Fibroblast of lung (primary cell): ENCODE data around the gene TMBIM6. TPM values are rescaled to one million over a fixed set of nuclear protein-coding genes. Genes with fewer than 3 reads are reported as not detected.

Experiments
- DNase-seq, 2 donors: peaks; one replicate each; pipeline versions ENCODE4 v3.0.0 to v3.0.0-alpha.2; 2010; ENCODE audit warnings: low read depth in 2 of 2
- H2AFZ ChIP-seq: 2 replicates; pipeline ENCODE4 v1.5.1; 2012; ENCODE audit warnings: low read length, control low read depth, inconsistent platforms
- H3K27ac ChIP-seq: 2 replicates; pipeline ENCODE4 v1.5.1; 2011; ENCODE audit warnings: low read length, control low read depth; ENCODE audit not compliant: insufficient read depth
- H3K27me3 ChIP-seq: 2 replicates; pipeline ENCODE4 v1.5.1; 2011; ENCODE audit warnings: mild to moderate bottlenecking, low read length; ENCODE audit not compliant: control insufficient read depth, insufficient read depth
- H3K36me3 ChIP-seq: 2 replicates; pipeline ENCODE4 v1.5.1; 2011; ENCODE audit warnings: low read length; ENCODE audit not compliant: control insufficient read depth, insufficient read depth
- H3K4me1 ChIP-seq: 2 replicates; pipeline ENCODE4 v1.5.1; 2011; ENCODE audit warnings: low read length; ENCODE audit not compliant: control insufficient read depth, insufficient read depth; ENCODE audit errors: extremely low read depth
- H3K4me2 ChIP-seq: 2 replicates; pipeline ENCODE4 v1.5.1; 2011; ENCODE audit warnings: low read length, control low read depth; ENCODE audit not compliant: insufficient read depth; ENCODE audit errors: extremely low read depth
- H3K4me3 ChIP-seq, 4 experiments: fragments of 200-600 bp in 1 of 4; sonication (generic) in 1 of 4; replicated peaks in 1 of 4; 2 replicates each; pipeline ENCODE4 v1.5.1; 2011 to 2016; ENCODE audit warnings: low read length in 4 of 4, low read depth in 3 of 4, mild to moderate bottlenecking in 3 of 4, control low read depth in 2 of 4, inconsistent platforms in 1 of 4, mixed read lengths in 1 of 4; ENCODE audit not compliant: insufficient read depth in 1 of 4; ENCODE audit errors: control extremely low read depth in 1 of 4
- H3K79me2 ChIP-seq: 2 replicates; pipeline ENCODE4 v1.5.1; 2012; ENCODE audit warnings: mild to moderate bottlenecking, low read length, inconsistent platforms; ENCODE audit not compliant: control insufficient read depth, insufficient read depth
- H3K9ac ChIP-seq: 2 replicates; pipeline ENCODE4 v1.5.1; 2011; ENCODE audit warnings: mild to moderate bottlenecking, low read length, control low read depth; ENCODE audit not compliant: insufficient read depth
- H3K9me3 ChIP-seq: 2 replicates; pipeline ENCODE4 v1.5.1; 2012; ENCODE audit warnings: low read depth, low read length; ENCODE audit not compliant: control insufficient read depth, insufficient read depth
- H4K20me1 ChIP-seq: 2 replicates; pipeline ENCODE4 v1.5.1; 2011; ENCODE audit warnings: low read length; ENCODE audit not compliant: control insufficient read depth, insufficient read depth; ENCODE audit errors: extremely low read depth
- CTCF ChIP-seq, 2 donors: IDR thresholded peaks in 1 of 2; conservative IDR thresholded peaks in 1 of 2; 1 replicate in 1 of 2; 2 replicates in 1 of 2; pipeline ENCODE4 v1.5.1; 2011 to 2012; ENCODE audit warnings: low read length in 2 of 2, control low read depth in 1 of 2, inconsistent platforms in 1 of 2, low read depth in 1 of 2, mild to moderate bottlenecking in 1 of 2
- EZH2 ChIP-seq: IDR thresholded peaks from 2 replicates; pipeline ENCODE4 v1.5.1; 2012; ENCODE audit warnings: low read length, control low read depth, mild to moderate bottlenecking; ENCODE audit errors: missing control alignments
- polyA plus RNA-seq, 2 donors: library from polyadenylated mRNA; depleted of rRNA in 1 of 2; stranded (reverse) in 1 of 2; unstranded in 1 of 2; fragments of >200 nt; gene quantifications; 2 replicates each; pipeline ENCODE4 v1.2.1, GENCODE V29; 2011 to 2012; ENCODE audit warnings: missing spikeins in 1 of 2
- total RNA-seq: library from RNA; depleted of rRNA; stranded (reverse); fragments of >200 nt; gene quantifications from 2 replicates; pipeline ENCODE4 v1.2.1, GENCODE V29; 2014

Gene TMBIM6
- total and polyA plus RNA-seq, 2 donors (not counting 1 experiment from before 2014, with no cell fraction given), result 432 to 879 TPM

- Histone ChIP-seq H3K79me2 (no peaks in the 10 kb centered on the region), H3K36me3 (peaks cover 21% of the 10 kb centered on the region), H3K27me3 (no peaks in the 10 kb centered on the region), H3K4me1 (no peaks in the 10 kb centered on the region), H4K20me1 (no peaks in the 10 kb centered on the region), H3K27ac (no peak overlapping the region), H3K4me3 (no peak overlapping the region), H2AFZ (no peak overlapping the region), H3K9ac (no peak overlapping the region), H3K9me3 (no peaks in the 10 kb centered on the region), H3K4me2 (no peak overlapping the region)
- TF ChIP-seq CTCF (conservative IDR thresholded peaks at IDR 0.05 in 1 of 2, IDR thresholded peaks at IDR 0.05 in 1 of 2; ENCODE audit: low read depth in 1 of 2, low read length in 2 of 2), result no peak
- TF ChIP-seq EZH2, result no peak
- DNase-seq, result no peak
Measured at GRCh38 chr12:49761677-49762467, 20.5 kb downstream of the TMBIM6 start.

DNA sequence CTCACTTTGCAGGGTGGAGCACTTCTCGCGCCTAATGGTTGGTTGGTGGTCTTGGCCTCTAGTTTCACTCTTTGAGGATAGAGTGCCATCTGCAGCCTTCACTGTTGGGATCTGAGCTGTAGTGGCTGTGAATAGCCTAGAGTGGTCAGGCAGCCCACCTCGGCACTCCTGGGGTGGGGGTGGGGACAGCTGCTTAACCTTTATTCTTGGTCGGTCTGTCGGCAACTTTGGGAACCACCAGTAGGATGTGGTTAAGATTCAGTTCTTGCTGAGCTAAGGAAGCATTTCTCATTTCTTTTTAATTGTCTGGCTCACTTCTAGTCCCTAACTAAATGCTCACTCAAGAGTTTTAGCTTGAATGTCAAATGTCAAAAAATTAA lies 21.1 kb downstream of the TMBIM6 start:
- Histone ChIP-seq H4K20me1 (no peaks in the 10 kb centered on the region), H3K36me3 (peaks cover 21% of the 10 kb centered on the region), H3K27ac (no peak overlapping the region), H3K79me2 (no peaks in the 10 kb centered on the region), H3K4me2 (no peak overlapping the region), H3K4me3 (no peak overlapping the region), H3K27me3 (no peaks in the 10 kb centered on the region), H3K4me1 (no peaks in the 10 kb centered on the region), H2AFZ (no peak overlapping the region), H3K9me3 (no peaks in the 10 kb centered on the region), H3K9ac (no peak overlapping the region)
- TF ChIP-seq EZH2, result no peak
- TF ChIP-seq CTCF (conservative IDR thresholded peaks at IDR 0.05 in 1 of 2, IDR thresholded peaks at IDR 0.05 in 1 of 2; ENCODE audit: low read depth in 1 of 2, low read length in 2 of 2), result no peak
- DNase-seq, result no peak

- Histone ChIP-seq H4K20me1 (no peaks in the 10 kb centered on the region), H3K79me2 (no peaks in the 10 kb centered on the region), H3K4me2 (no peak overlapping the region), H2AFZ (no peak overlapping the region), H3K27me3 (no peaks in the 10 kb centered on the region), H3K27ac (no peak overlapping the region), H3K36me3 (peaks cover 21% of the 10 kb centered on the region), H3K9ac (no peak overlapping the region), H3K9me3 (no peaks in the 10 kb centered on the region), H3K4me3 (no peak overlapping the region), H3K4me1 (no peaks in the 10 kb centered on the region)
- TF ChIP-seq CTCF (conservative IDR thresholded peaks at IDR 0.05 in 1 of 2, IDR thresholded peaks at IDR 0.05 in 1 of 2; ENCODE audit: low read depth in 1 of 2, low read length in 2 of 2) (peak; percentile 66 to 81), EZH2 (no peak)
- DNase-seq, result peak; percentile 26 to 52
Measured at GRCh38 chr12:49763006-49763591, 21.7 kb downstream of the TMBIM6 start.
